Activated CD4-positive, alpha-beta T cell treated with anti-CD3 and anti-CD28 coated beads for 48 hours (primary cell): ENCODE measurements around the gene NDUFA11.
"Not testable (repeated sequence)": the region's sequence is repeated elsewhere in the genome, so short reads cannot be mapped to it uniquely, and the experiment has no call there.

Source experiments
- DNase-seq: peaks from one replicate; pipeline ENCODE4 v3.0.0-alpha.2; 2020

NDUFA11 gene

DNA sequence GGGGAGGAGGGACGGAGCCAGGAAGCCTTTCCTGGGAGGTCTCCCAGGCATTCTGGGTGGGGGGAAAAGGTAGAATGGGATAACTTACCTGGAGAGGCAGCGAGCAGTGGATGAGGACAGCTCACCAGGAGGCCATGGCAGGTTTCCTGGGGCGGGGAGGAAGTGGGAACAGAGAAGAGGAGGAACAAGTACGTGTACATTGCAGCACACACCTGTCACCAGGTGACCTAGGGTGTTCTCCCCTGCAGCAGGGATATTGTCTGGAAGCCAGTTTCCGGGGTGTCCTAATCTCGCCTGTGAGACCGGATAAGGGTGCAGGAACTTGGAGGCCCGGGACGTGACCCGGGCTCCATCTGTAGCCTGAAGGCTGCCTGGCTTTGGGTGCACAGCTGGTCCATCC, 52.3 kb downstream of the NDUFA11 start, which contains the start of gene FUT3:
Gene FUT3 (minus strand): TSS at position 148 of the 400 bp plus-strand sequence.
- no peak for DNase-seq

DNA sequence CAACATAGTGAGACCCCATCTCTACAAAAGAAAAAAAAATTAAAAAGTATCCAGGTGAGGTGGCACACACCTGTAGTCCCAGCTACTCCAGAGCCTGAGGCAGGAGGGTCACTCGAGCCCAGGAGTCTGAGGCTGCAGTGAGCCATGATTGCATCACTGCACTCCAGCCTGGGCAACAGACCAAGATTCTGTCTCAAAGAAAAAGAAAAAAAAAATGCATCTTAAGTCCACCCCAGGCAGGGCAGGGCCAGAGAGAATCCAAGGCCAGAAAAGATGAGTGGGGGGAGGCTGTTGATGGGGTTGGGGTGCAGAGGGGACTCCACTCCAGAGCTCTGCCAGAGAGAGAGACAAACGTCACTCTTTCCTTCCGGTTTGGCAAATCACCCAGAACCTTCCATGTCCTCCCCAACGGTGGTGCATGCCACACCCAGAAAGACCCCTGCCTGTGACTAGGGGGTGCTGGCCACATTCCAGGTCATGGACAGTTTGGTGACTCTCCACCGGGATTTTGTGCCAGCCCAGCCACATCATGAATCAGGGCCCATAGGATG, 52.8 kb downstream of the NDUFA11 start:
- no peak for DNase-seq

DNA sequence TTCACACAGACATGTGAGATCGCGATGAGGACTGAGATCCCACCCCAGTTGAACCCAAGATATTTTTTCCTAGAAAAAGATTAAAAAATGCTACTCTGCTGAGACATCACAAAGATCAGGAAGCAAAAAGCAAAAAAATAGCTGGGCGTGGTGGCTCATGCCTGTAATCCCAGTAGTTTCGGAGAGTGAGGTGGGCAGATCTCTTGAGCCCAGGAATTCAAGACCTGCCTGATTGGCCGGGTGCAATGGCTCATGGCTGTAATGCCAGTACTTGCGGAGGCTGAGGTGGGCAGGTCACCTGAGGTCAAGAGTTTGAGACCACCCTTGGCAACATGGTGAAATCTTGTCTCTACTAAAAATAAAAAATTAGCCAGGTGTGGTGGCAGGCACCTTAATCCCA, 53.4 kb downstream of the NDUFA11 start:
- DNase-seq = no peak

- DNase-seq = not testable (repeated sequence)
These were observed 55.0 kb downstream of the NDUFA11 start for GRCh38 chr19:5848621-5849020.

DNA sequence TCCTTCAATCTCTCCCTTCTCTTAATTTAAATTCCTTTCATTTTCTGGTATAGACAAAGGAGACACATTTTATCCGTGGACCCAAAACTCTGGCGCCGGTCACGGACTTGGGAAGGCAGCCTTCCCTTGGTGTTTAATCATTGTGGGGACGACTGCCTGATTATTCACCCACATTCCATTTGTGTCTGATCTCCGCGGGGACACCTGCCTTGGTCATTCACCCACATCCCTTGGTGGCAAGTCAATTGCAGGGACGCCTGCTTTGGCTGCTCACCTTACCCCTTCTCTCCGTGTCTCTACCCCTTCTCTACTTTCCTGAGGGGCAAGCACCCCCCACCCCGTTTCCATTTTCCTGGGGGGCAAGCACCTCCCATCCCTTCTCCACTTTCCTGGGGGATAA, 55.7 kb downstream of the NDUFA11 start:
- not testable (repeated sequence) for DNase-seq
